Loucy (cell line): ENCODE results near the gene MYNN.
"Not testable (repeated sequence)": the region's sequence is repeated elsewhere in the genome, so short reads cannot be mapped to it uniquely, and the experiment has no call there.

Experiments used
- H2AFZ ChIP-seq: fragments of 200-600 bp; sonication (generic); 2 replicates; pipeline ENCODE4 v1.6.0; 2016; ENCODE audit warnings: antibody characterized with exemption, mild to moderate bottlenecking, low read length, moderate library complexity
- H3F3A ChIP-seq: fragments of 200-600 bp; 2 replicates; pipeline ENCODE4 v1.6.0; 2016; ENCODE audit warnings: antibody characterized with exemption, low read depth, mild to moderate bottlenecking
- H3K27me3 ChIP-seq: fragments of 200-600 bp; sonication (generic); 2 replicates; pipeline ENCODE4 v1.6.1; 2014; ENCODE audit warnings: low read length, mild to moderate bottlenecking; ENCODE audit not compliant: insufficient read depth, poor library complexity, severe bottlenecking
- H3K36me3 ChIP-seq: fragments of 200-600 bp; sonication (generic); 2 replicates; pipeline ENCODE4 v1.6.1; 2016; ENCODE audit warnings: low read length; ENCODE audit not compliant: insufficient read depth
- H3K4me1 ChIP-seq: fragments of 200-600 bp; sonication (generic); 2 replicates; pipeline ENCODE4 v1.5.1; 2014; ENCODE audit warnings: low read length, mild to moderate bottlenecking; ENCODE audit not compliant: insufficient read depth, poor library complexity, severe bottlenecking
- H3K4me2 ChIP-seq: fragments of 200-600 bp; sonication (generic); 2 replicates; pipeline ENCODE4 v1.6.0; 2014; ENCODE audit warnings: antibody characterized with exemption, low read length, low read depth, mild to moderate bottlenecking; ENCODE audit not compliant: poor library complexity, severe bottlenecking
- H3K4me3 ChIP-seq: fragments of 200-600 bp; sonication (generic); 2 replicates; pipeline ENCODE4 v1.5.1; 2014; ENCODE audit warnings: low read length, mild to moderate bottlenecking, mixed read lengths; ENCODE audit not compliant: poor library complexity, severe bottlenecking
- H3K79me2 ChIP-seq: fragments of 200-600 bp; sonication (generic); 2 replicates; pipeline ENCODE4 v1.6.1; 2014; ENCODE audit warnings: low read length; ENCODE audit not compliant: insufficient read depth
- H3K9ac ChIP-seq: fragments of 200-600 bp; sonication (generic); 2 replicates; pipeline ENCODE4 v1.6.0; 2014; ENCODE audit warnings: mild to moderate bottlenecking, low read depth, low read length, moderate library complexity; ENCODE audit not compliant: poor library complexity, severe bottlenecking
- H3K9me2 ChIP-seq: fragments of 200-600 bp; sonication (generic); replicated peaks from 2 replicates; pipeline ENCODE4 v1.6.1; 2016; ENCODE audit warnings: low read depth, low read length, mixed read lengths
- H3K9me3 ChIP-seq: fragments of 200-600 bp; sonication (generic); 2 replicates; pipeline ENCODE4 v1.6.1; 2014; ENCODE audit warnings: mild to moderate bottlenecking, antibody characterized with exemption, low read length, low read depth; ENCODE audit not compliant: insufficient read depth
- H4K20me1 ChIP-seq: fragments of 200-600 bp; sonication (generic); 2 replicates; pipeline ENCODE4 v1.6.0; 2014; ENCODE audit warnings: antibody characterized with exemption, low read length, mild to moderate bottlenecking; ENCODE audit not compliant: insufficient read depth, poor library complexity, severe bottlenecking
- EZH2phosphoT487 ChIP-seq: fragments of 200-600 bp; IDR thresholded peaks from 2 replicates; pipeline ENCODE4 v1.6.1; 2018; ENCODE audit warnings: antibody characterized with exemption, mild to moderate bottlenecking, moderate library complexity, borderline replicate concordance
- TF ChIP-seq, protein P1 (sequence below): fragments of 200-600 bp; sonication (generic); conservative IDR thresholded peaks from 2 replicates; pipeline ENCODE4 v1.5.1; 2014; ENCODE audit warnings: mild to moderate bottlenecking, antibody characterized with exemption, low read length

Gene MYNN

DNA sequence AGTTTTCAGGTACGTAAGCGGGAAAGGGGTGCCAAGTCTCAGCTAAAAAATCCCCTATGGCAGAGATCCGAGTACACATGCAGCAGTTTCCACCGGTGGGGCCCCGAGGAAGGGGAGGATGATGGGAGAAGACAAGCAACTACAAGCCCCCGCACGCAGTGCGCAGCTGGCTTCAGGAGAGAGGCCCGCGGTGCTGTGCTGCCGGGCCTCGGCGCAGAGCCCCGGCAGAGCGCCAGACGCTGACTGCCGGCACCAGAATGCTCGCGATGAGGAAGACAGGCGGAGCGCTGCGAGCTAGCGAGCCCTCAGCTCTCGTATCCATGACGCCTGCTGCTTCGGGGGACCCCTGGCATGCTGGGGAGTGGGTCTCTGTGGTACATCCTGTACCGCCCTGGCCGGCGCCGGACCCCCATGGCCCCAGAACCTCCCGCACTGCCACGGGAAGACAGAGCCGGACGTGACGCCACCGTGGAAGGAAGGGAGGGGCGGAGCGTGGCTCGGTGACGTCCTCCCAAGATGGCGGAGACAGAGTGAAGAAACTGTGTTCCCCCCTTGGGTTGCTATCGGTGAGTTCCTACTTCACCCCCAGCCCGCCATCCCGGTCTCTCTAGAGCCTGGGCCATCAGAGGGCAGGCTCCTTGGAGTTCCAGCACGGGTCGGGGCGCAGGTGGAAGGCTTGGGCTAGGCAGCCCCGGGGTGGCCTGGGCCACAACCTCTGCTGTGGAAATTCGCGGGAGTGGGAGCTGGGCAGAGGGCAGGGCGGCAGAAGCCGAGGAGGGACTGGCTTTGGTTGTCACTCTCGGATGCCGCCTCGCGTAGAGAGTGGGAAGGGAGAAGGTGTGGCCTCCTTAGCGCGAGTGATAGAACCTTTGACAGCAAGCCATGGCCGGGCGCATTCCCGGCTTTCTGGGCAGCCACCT, at the start of gene MYNN:
TSS of gene MYNN (plus strand) at position 500 of the 920 bp plus-strand sequence. CDS start 900 bp downstream, outside the sequence.
- TF ChIP-seq EZH2phosphoT487 = no peak
- TF ChIP-seq, protein P1, sequence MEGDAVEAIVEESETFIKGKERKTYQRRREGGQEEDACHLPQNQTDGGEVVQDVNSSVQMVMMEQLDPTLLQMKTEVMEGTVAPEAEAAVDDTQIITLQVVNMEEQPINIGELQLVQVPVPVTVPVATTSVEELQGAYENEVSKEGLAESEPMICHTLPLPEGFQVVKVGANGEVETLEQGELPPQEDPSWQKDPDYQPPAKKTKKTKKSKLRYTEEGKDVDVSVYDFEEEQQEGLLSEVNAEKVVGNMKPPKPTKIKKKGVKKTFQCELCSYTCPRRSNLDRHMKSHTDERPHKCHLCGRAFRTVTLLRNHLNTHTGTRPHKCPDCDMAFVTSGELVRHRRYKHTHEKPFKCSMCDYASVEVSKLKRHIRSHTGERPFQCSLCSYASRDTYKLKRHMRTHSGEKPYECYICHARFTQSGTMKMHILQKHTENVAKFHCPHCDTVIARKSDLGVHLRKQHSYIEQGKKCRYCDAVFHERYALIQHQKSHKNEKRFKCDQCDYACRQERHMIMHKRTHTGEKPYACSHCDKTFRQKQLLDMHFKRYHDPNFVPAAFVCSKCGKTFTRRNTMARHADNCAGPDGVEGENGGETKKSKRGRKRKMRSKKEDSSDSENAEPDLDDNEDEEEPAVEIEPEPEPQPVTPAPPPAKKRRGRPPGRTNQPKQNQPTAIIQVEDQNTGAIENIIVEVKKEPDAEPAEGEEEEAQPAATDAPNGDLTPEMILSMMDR = peak; percentile 28
- Histone ChIP-seq H3K4me1 (peaks cover 26% of the 10 kb centered on the region), H3K4me3 (peak within 1 kb of the TSS; percentile 85), H3K79me2 (peaks cover 43% of the 10 kb centered on the region), H3K9me3 (no peaks in the 10 kb centered on the region), H3K36me3 (no peaks in the 10 kb centered on the region), H3K4me2 (peak within 1 kb of the TSS; percentile 80), H3K27me3 (no peaks in the 10 kb centered on the region), H3F3A (peaks cover 19% of the 10 kb centered on the region), H3K9me2 (no peaks in the 10 kb centered on the region), H2AFZ (peak within 1 kb of the TSS; percentile 97), H4K20me1 (peaks cover 37% of the 10 kb centered on the region), H3K9ac (peak within 1 kb of the TSS; percentile 90)

DNA sequence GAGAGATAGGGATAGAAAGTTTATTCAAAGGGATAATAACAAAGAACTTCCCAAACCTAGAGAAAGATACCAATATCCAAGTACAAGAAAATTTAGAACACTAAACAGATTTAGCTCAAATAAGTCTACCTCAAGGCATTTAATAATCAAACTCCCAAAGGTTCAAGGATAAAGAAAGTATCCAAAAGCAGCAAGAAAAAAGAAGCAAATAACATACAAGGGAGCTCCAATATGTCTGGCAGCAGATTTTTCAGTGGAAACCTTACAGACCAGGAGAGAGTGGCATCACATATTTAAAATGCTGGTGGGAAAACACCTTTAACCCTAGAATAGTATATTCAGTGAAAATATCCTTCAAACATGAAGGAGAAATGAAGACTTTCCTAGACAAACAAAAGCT, 41.3 kb upstream of the MYNN start:
- H3K9me2 ChIP-seq, H2AFZ ChIP-seq, H3K4me3 ChIP-seq, H3K9ac ChIP-seq, H3F3A ChIP-seq, H3K4me1 ChIP-seq, H3K79me2 ChIP-seq, H4K20me1 ChIP-seq, H3K27me3 ChIP-seq, H3K4me2 ChIP-seq, H3K36me3 ChIP-seq: not testable (repeated sequence)
- peaks cover 14% of the 10 kb centered on the region; the same call in 1 of the 2 replicates for H3K9me3 ChIP-seq

GRCh38 chr3:169739067-169739466, 34.1 kb upstream of the MYNN start:
- Histone ChIP-seq H3K9me2 (no peaks in the 10 kb centered on the region), H3K4me3 (no peak overlapping the region), H2AFZ (no peak overlapping the region), H3F3A (no peaks in the 10 kb centered on the region), H3K9ac (no peak overlapping the region), H4K20me1 (no peaks in the 10 kb centered on the region), H3K9me3 (peaks cover 3% of the 10 kb centered on the region; the same call in 1 of the 2 replicates), H3K4me1 (peaks cover 1% of the 10 kb centered on the region), H3K4me2 (no peak overlapping the region), H3K27me3 (no peaks in the 10 kb centered on the region), H3K36me3 (no peaks in the 10 kb centered on the region), H3K79me2 (no peaks in the 10 kb centered on the region)
- TF ChIP-seq, protein P1 = no peak
- no peak for TF ChIP-seq EZH2phosphoT487
